ENCODE data around the gene THEMIS. TPM values are rescaled to one million over a fixed set of nuclear protein-coding genes. Genes with fewer than 3 reads are reported as not detected.

Gene THEMIS, protein sequence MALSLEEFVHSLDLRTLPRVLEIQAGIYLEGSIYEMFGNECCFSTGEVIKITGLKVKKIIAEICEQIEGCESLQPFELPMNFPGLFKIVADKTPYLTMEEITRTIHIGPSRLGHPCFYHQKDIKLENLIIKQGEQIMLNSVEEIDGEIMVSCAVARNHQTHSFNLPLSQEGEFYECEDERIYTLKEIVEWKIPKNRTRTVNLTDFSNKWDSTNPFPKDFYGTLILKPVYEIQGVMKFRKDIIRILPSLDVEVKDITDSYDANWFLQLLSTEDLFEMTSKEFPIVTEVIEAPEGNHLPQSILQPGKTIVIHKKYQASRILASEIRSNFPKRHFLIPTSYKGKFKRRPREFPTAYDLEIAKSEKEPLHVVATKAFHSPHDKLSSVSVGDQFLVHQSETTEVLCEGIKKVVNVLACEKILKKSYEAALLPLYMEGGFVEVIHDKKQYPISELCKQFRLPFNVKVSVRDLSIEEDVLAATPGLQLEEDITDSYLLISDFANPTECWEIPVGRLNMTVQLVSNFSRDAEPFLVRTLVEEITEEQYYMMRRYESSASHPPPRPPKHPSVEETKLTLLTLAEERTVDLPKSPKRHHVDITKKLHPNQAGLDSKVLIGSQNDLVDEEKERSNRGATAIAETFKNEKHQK
- total RNA-seq (2014; rRNA removed; shearing (Covaris generic)): 0.11 and 0.25 TPM in 2 replicates
- 0.05 and 0.33 TPM in 2 replicates for polyA plus RNA-seq (2016; fragmentation: Nextera tagmentation; extraction: Ambion mirVana)

DNA sequence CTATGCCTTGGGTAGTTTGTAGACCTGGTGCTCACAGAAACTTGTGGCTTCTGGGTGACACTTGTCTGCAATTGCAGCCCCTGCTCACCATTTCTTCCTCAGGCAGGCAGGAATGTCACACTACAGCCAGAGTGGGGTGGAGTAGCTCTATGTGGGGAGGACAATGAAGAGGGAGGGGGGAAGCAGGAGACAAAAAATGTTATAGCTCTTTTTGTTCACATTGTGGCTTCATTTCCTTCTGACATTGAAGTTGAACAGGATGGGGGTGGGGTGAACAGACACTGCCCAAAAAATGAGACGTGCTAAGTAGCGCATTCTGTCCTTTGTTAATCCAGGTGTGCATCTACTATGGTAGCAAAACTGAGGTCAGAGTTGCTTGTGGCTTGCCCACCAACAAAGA is at the start of gene THEMIS:
TSS of gene THEMIS (minus strand) at position 124 of the 400 bp plus-strand sequence. CDS start 126 bp downstream, outside the sequence.
- in situ Hi-C loops (cut with MboI): no loop called here
- Histone ChIP-seq H3K79me2 (ENCODE audit: insufficient read depth) (no peaks in the 10 kb centered on the region), H3K4me3 (no peak within 1 kb of the TSS), H2AFZ (no peak within 1 kb of the TSS), H3K9ac (no peak within 1 kb of the TSS), H4K20me1 (ENCODE audit: insufficient read depth) (no peaks in the 10 kb centered on the region), H3F3A (ENCODE audit: insufficient read depth) (no peaks in the 10 kb centered on the region), H3K9me3 (ENCODE audit: low read depth) (no peaks in the 10 kb centered on the region), H3K36me3 (ENCODE audit: low read depth) (no peaks in the 10 kb centered on the region), H3K27me3 (replicated peaks; ENCODE audit: insufficient read depth) (0 out of 2 replicates have a peak, but pooled peaks cover 6% of the 10 kb centered on the region), H3K4me2 (ENCODE audit: unreplicated experiment) (no peak within 1 kb of the TSS), H3K27ac (no peak within 1 kb of the TSS), H3K9me2 (ENCODE audit: insufficient read depth) (no peaks in the 10 kb centered on the region), H3K4me1 (ENCODE audit: insufficient read depth) (no peaks in the 10 kb centered on the region)
- no peak for DNase-seq
- TF ChIP-seq EZH2 (IDR thresholded peaks at IDR 0.05; ENCODE audit: insufficient read depth, poor library complexity, severe bottlenecking): no peak
- no peak for TF ChIP-seq EZH2phosphoT487 (IDR thresholded peaks at IDR 0.05; ENCODE audit: insufficient read depth, low read depth)
- 90 to 100% methylated on average over 2 of the region's 2 CpGs for WGBS, 2 experiments (ENCODE audit: low coverage in 1 of 2, low lambda C conversion rate in 2 of 2, missing lambda C conversion rate in 2 of 2)

DNA sequence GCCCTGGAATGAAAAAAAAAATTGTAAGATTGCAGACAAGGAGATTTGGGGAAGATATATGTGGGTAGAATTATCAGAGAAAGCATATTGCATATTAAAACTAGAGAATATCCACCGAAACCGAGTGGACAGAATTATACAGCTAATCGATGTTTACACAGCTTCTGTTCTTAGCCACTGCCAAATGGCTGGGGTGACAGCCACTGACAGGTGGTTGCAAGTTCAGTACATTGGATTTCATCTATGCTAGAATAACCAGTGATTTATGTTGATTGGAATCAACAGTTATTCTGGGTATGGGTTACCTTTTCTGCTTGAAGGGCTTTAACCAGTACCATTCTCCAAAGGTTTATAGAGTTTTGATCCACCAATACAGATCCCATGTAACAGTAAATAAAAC is 48.4 kb upstream of the THEMIS start:
- no peaks in the 10 kb centered on the region for H3K9me3 ChIP-seq (ENCODE audit: low read depth)
- H3F3A ChIP-seq (ENCODE audit: insufficient read depth): no peaks in the 10 kb centered on the region
- TF ChIP-seq EZH2 (IDR thresholded peaks at IDR 0.05; ENCODE audit: insufficient read depth, poor library complexity, severe bottlenecking): no peak
- no peak for TF ChIP-seq EZH2phosphoT487 (IDR thresholded peaks at IDR 0.05; ENCODE audit: insufficient read depth, low read depth)
- no peak overlapping the region for H3K4me2 ChIP-seq (ENCODE audit: unreplicated experiment)
- H3K36me3 ChIP-seq (ENCODE audit: low read depth): no peaks in the 10 kb centered on the region
- H2AFZ ChIP-seq: no peak overlapping the region
- no peaks in the 10 kb centered on the region for H3K79me2 ChIP-seq (ENCODE audit: insufficient read depth)
- no peak for DNase-seq
- WGBS, 2 experiments (ENCODE audit: low coverage in 1 of 2, low lambda C conversion rate in 2 of 2, missing lambda C conversion rate in 2 of 2): 49 to 70% methylated on average over 3 of the region's 3 CpGs
- H3K4me1 ChIP-seq (ENCODE audit: insufficient read depth): no peaks in the 10 kb centered on the region
- no peaks in the 10 kb centered on the region for H3K9me2 ChIP-seq (ENCODE audit: insufficient read depth)
- no peak overlapping the region for H3K9ac ChIP-seq
- H3K4me3 ChIP-seq: no peak overlapping the region
- no peaks in the 10 kb centered on the region for H3K27me3 ChIP-seq (replicated peaks; ENCODE audit: insufficient read depth)
- H4K20me1 ChIP-seq (ENCODE audit: insufficient read depth): no peaks in the 10 kb centered on the region
- in situ Hi-C loops (cut with MboI): no loop called here
- H3K27ac ChIP-seq: no peak overlapping the region

DNA sequence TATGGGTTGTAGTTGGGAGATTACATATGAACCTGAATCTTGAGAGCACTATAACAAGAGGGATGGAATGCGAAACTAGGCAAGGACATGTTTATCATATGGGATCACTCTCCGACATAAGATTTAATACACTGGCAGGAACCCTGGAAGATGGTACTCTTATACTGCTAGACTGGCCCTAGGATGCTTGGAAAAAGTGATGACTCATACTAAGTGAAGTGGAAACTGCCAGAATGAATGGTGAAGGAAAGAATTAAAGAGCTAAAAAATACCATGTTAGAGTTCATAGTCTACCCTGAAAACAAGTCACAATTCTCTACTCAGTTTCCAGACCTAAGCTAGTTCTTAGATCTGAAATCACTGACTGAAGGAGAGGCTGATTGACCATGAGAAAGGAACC is 45.5 kb upstream of the THEMIS start:
- no peak for TF ChIP-seq EZH2phosphoT487 (IDR thresholded peaks at IDR 0.05; ENCODE audit: insufficient read depth, low read depth)
- TF ChIP-seq EZH2 (IDR thresholded peaks at IDR 0.05; ENCODE audit: insufficient read depth, poor library complexity, severe bottlenecking): no peak
- H3K27me3 ChIP-seq (replicated peaks; ENCODE audit: insufficient read depth): no peaks in the 10 kb centered on the region
- in situ Hi-C loops (cut with MboI): no loop called here
- DNase-seq: no peak
- H2AFZ ChIP-seq: no peak overlapping the region
- no peak overlapping the region for H3K27ac ChIP-seq
- no peaks in the 10 kb centered on the region for H3K9me2 ChIP-seq (ENCODE audit: insufficient read depth)
- no peak overlapping the region for H3K4me3 ChIP-seq
- H3F3A ChIP-seq (ENCODE audit: insufficient read depth): no peaks in the 10 kb centered on the region
- no peaks in the 10 kb centered on the region for H3K79me2 ChIP-seq (ENCODE audit: insufficient read depth)
- H3K36me3 ChIP-seq (ENCODE audit: low read depth): no peaks in the 10 kb centered on the region
- H3K9ac ChIP-seq: no peak overlapping the region
- H3K4me1 ChIP-seq (ENCODE audit: insufficient read depth): no peaks in the 10 kb centered on the region
- H3K4me2 ChIP-seq (ENCODE audit: unreplicated experiment): no peak overlapping the region
- H4K20me1 ChIP-seq (ENCODE audit: insufficient read depth): no peaks in the 10 kb centered on the region
- no peaks in the 10 kb centered on the region for H3K9me3 ChIP-seq (ENCODE audit: low read depth)
- 92 to 98% methylated on average over 2 of the region's 2 CpGs for WGBS, 2 experiments (ENCODE audit: low coverage in 1 of 2, low lambda C conversion rate in 2 of 2, missing lambda C conversion rate in 2 of 2)

DNA sequence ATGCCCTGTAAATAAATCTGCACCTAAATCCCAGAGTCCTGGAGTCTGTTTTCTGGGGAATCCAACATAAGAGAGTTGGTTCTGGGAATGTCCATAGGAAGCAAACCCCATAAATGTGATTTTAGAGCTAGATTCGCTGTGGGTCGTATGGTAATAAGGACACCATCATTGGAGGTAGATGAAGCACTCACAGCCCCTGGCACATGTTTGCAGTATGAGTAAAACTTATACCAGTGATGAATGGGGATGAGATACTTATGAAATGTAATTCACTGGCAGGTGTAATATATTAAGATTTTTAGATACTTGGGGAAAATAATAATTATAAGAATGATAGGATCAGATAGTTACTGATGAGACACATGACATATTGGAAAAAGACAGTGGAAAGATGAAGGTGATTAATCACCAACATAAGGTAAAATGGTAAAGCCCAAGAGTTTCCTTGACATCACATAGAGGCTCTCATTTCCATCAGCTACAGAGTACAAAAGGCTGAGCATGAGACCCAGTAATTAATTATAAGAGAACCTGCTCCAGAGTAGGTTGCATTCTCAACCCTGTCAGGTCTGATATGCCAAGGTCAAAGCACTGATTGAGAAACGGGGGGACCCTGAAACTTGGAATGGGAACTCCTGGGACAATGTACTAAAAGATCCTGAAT is 44.7 kb upstream of the THEMIS start:
- no peak for TF ChIP-seq EZH2 (IDR thresholded peaks at IDR 0.05; ENCODE audit: insufficient read depth, poor library complexity, severe bottlenecking)
- TF ChIP-seq EZH2phosphoT487 (IDR thresholded peaks at IDR 0.05; ENCODE audit: insufficient read depth, low read depth): no peak

More for the DNA sequence above, 44.7 kb upstream of the THEMIS start:
- Histone ChIP-seq H3K36me3 (ENCODE audit: low read depth) (no peaks in the 10 kb centered on the region), H3K27me3 (replicated peaks; ENCODE audit: insufficient read depth) (no peaks in the 10 kb centered on the region), H2AFZ (no peak overlapping the region), H4K20me1 (ENCODE audit: insufficient read depth) (no peaks in the 10 kb centered on the region), H3K4me3 (no peak overlapping the region), H3F3A (ENCODE audit: insufficient read depth) (no peaks in the 10 kb centered on the region), H3K79me2 (ENCODE audit: insufficient read depth) (no peaks in the 10 kb centered on the region), H3K9me2 (ENCODE audit: insufficient read depth) (no peaks in the 10 kb centered on the region), H3K4me2 (ENCODE audit: unreplicated experiment) (no peak overlapping the region), H3K4me1 (ENCODE audit: insufficient read depth) (no peaks in the 10 kb centered on the region), H3K9me3 (ENCODE audit: low read depth) (no peaks in the 10 kb centered on the region), H3K27ac (no peak overlapping the region), H3K9ac (no peak overlapping the region)
- no peak for DNase-seq
- WGBS, 2 experiments (ENCODE audit: low coverage in 1 of 2, low lambda C conversion rate in 2 of 2, missing lambda C conversion rate in 2 of 2): 66 to 75% methylated on average over 3 of the region's 3 CpGs
- in situ Hi-C loops (cut with MboI): no loop called here

All from GM23248 (cell line).